GM12891 (cell line): ENCODE results near the gene CALN1.

Source experiments
- PAX5 ChIP-seq: IDR thresholded peaks from 2 replicates; pipeline ENCODE4 v1.6.1; 2011; ENCODE audit warnings: low read length, moderate library complexity, mild to moderate bottlenecking; ENCODE audit not compliant: insufficient read depth, severe bottlenecking
- POLR2A ChIP-seq: IDR thresholded peaks from 2 replicates; pipeline ENCODE4 v1.6.1; 2011; ENCODE audit warnings: low read depth, low read length, control low read depth
- POLR2AphosphoS5 ChIP-seq: IDR thresholded peaks from 2 replicates; pipeline ENCODE4 v1.6.1; 2011; ENCODE audit warnings: low read depth, low read length, control low read depth
- POU2F2 ChIP-seq: IDR thresholded peaks from 2 replicates; pipeline ENCODE4 v1.6.1; 2011; ENCODE audit warnings: low read depth, mild to moderate bottlenecking, control low read depth, low read length, moderate library complexity
- SPI1 ChIP-seq: IDR thresholded peaks from 2 replicates; pipeline ENCODE4 v1.6.1; 2011; ENCODE audit warnings: low read depth, low read length, control low read depth
- TAF1 ChIP-seq: IDR thresholded peaks from 2 replicates; pipeline ENCODE4 v1.6.1; 2011; ENCODE audit warnings: low read depth, low read length, control low read depth

- no peak for TF ChIP-seq POLR2AphosphoS5
- TF ChIP-seq POLR2A: no peak
- TF ChIP-seq POU2F2: no peak
- no peak for TF ChIP-seq TAF1
- no peak for TF ChIP-seq SPI1
- no peak for TF ChIP-seq PAX5
These were observed 225.0 kb downstream of the CALN1 start for GRCh38 chr7:72187179-72187578.
